IPS-18c (cell line): ENCODE data around the gene NCF2.
"Not testable (repeated sequence)": the region's sequence is repeated elsewhere in the genome, so short reads cannot be mapped to it uniquely, and the experiment has no call there.

Experiments used
- H3K4me3 ChIP-seq: 2 replicates; pipeline ENCODE4 v1.7.0; 2013; ENCODE audit warnings: low read depth, mild to moderate bottlenecking, low read length, moderate library complexity; ENCODE audit not compliant: insufficient read depth
- H3K9me3 ChIP-seq: one replicate; pipeline ENCODE4 v1.6.1; 2013; ENCODE audit warnings: mild to moderate bottlenecking, low read length, moderate library complexity; ENCODE audit not compliant: control insufficient read depth, insufficient read depth

The NCF2 gene

GRCh38 chr1:183620311-183620710 is 30.1 kb upstream of the NCF2 start:
- H3K9me3 ChIP-seq, result no peaks in the 10 kb centered on the region
- H3K4me3 ChIP-seq, result no peak overlapping the region

GRCh38 chr1:183619781-183620180 is 29.5 kb upstream of the NCF2 start:
- Histone ChIP-seq H3K4me3 (no peak overlapping the region), H3K9me3 (no peaks in the 10 kb centered on the region)

GRCh38 chr1:183618202-183618601 is 27.9 kb upstream of the NCF2 start:
- H3K9me3 ChIP-seq, H3K4me3 ChIP-seq: not testable (repeated sequence)

- H3K4me3 ChIP-seq, result not testable (repeated sequence)
Measured at GRCh38 chr1:183612975-183613374, 22.7 kb upstream of the NCF2 start.

GRCh38 chr1:183612407-183612806 is 22.1 kb upstream of the NCF2 start:
- no peak overlapping the region for H3K4me3 ChIP-seq
- H3K9me3 ChIP-seq, result no peaks in the 10 kb centered on the region

More at GRCh38 chr1:183612975-183613374, 22.7 kb upstream of the NCF2 start:
- not testable (repeated sequence) for H3K9me3 ChIP-seq

- Histone ChIP-seq H3K9me3 (no peaks in the 10 kb centered on the region), H3K4me3 (no peak overlapping the region)
Measured at GRCh38 chr1:183611021-183611420, 20.8 kb upstream of the NCF2 start.

- Histone ChIP-seq H3K9me3 (no peaks in the 10 kb centered on the region), H3K4me3 (no peak overlapping the region)
Measured at GRCh38 chr1:183609759-183610452, 19.6 kb upstream of the NCF2 start.

GRCh38 chr1:183609313-183609712 is 19.1 kb upstream of the NCF2 start:
- Histone ChIP-seq H3K4me3 (no peak overlapping the region), H3K9me3 (no peaks in the 10 kb centered on the region)

- H3K4me3 ChIP-seq, result no peak overlapping the region
- peaks cover under 1% of the 10 kb centered on the region for H3K9me3 ChIP-seq
Measured at GRCh38 chr1:183607322-183607980, 17.2 kb upstream of the NCF2 start.

- H3K9me3 ChIP-seq, result peaks cover 2% of the 10 kb centered on the region
- no peak overlapping the region for H3K4me3 ChIP-seq
Measured at GRCh38 chr1:183605904-183606303, 15.6 kb upstream of the NCF2 start.

GRCh38 chr1:183604815-183605214 is 14.6 kb upstream of the NCF2 start:
- Histone ChIP-seq H3K4me3 (no peak overlapping the region), H3K9me3 (peaks cover 2% of the 10 kb centered on the region)

GRCh38 chr1:183604038-183604808 is 14.0 kb upstream of the NCF2 start:
- H3K4me3 ChIP-seq, result no peak overlapping the region
- H3K9me3 ChIP-seq, result peaks cover 2% of the 10 kb centered on the region

GRCh38 chr1:183602510-183602909 is 12.3 kb upstream of the NCF2 start:
- H3K4me3 ChIP-seq, result no peak overlapping the region
- H3K9me3 ChIP-seq, result peaks cover 2% of the 10 kb centered on the region

GRCh38 chr1:183600634-183601033 is 10.4 kb upstream of the NCF2 start:
- no peak overlapping the region for H3K4me3 ChIP-seq
- peaks cover 2% of the 10 kb centered on the region for H3K9me3 ChIP-seq

GRCh38 chr1:183600136-183600535 is 9.9 kb upstream of the NCF2 start:
- Histone ChIP-seq H3K9me3 (peaks cover 2% of the 10 kb centered on the region), H3K4me3 (no peak overlapping the region)

GRCh38 chr1:183598386-183598785 is 8.1 kb upstream of the NCF2 start:
- Histone ChIP-seq H3K9me3 (peaks cover 2% of the 10 kb centered on the region), H3K4me3 (no peak overlapping the region)

- peaks cover 2% of the 10 kb centered on the region for H3K9me3 ChIP-seq
- no peak overlapping the region for H3K4me3 ChIP-seq
Measured at GRCh38 chr1:183597656-183598347, 7.5 kb upstream of the NCF2 start.
